HepG2 (cell line): ENCODE measurements around the gene MYL6B. TPM values are rescaled to one million over a fixed set of nuclear protein-coding genes. Genes with fewer than 3 reads are reported as not detected.

Experiments
- EHMT2 ChIP-seq: fragments of 200-600 bp; sonication (generic); IDR thresholded peaks from 2 replicates; pipeline ENCODE4 v1.7.0; 2017; ENCODE audit warnings: antibody characterized with exemption, low read depth, low read length, borderline replicate concordance
- JDP2 ChIP-seq: sonication (generic); formaldehyde crosslinking; IDR thresholded peaks from 2 replicates; pipeline ENCODE4 v1.8.1; 2022; ENCODE audit warnings: missing genetic modification reagents, borderline replicate concordance
- MAFF ChIP-seq: IDR thresholded peaks from 2 replicates; pipeline ENCODE4 v1.6.1; 2011; ENCODE audit warnings: low read depth, low read length, improper control_type of control experiment
- MED13 ChIP-seq: sonication (generic); formaldehyde crosslinking; IDR thresholded peaks from 2 replicates; pipeline ENCODE4 v1.5.0; 2020; ENCODE audit warnings: missing genetic modification reagents
- MIER3 ChIP-seq: IDR thresholded peaks from 2 replicates; pipeline ENCODE4 v1.6.1; 2016; ENCODE audit warnings: missing compliant biosample characterization, borderline replicate concordance
- NFYC ChIP-seq: IDR thresholded peaks from 2 replicates; pipeline ENCODE4 v1.6.1; 2016; ENCODE audit warnings: missing genetic modification reagents, missing compliant biosample characterization
- POGK ChIP-seq: sonication (generic); formaldehyde crosslinking; conservative IDR thresholded peaks from 2 replicates; pipeline ENCODE4 v1.8.0; 2022; ENCODE audit warnings: mild to moderate bottlenecking, moderate library complexity, missing genetic modification reagents
- POGZ ChIP-seq: sonication (generic); formaldehyde crosslinking; IDR thresholded peaks from 2 replicates; pipeline ENCODE4 v1.4.0; 2020; ENCODE audit warnings: mild to moderate bottlenecking, missing genetic modification reagents
- STAG1 ChIP-seq: sonication (generic); formaldehyde crosslinking; IDR thresholded peaks from 2 replicates; pipeline ENCODE4 v1.4.0; 2020; ENCODE audit warnings: missing genetic modification reagents
- TOPORS ChIP-seq: sonication (generic); formaldehyde crosslinking; IDR thresholded peaks from 2 replicates; pipeline ENCODE4 v1.8.0; 2023; ENCODE audit warnings: mild to moderate bottlenecking, missing genetic modification reagents
- ZNF670 ChIP-seq: sonication (generic); formaldehyde crosslinking; IDR thresholded peaks from 2 replicates; pipeline ENCODE4 v1.8.0; 2022; ENCODE audit warnings: mild to moderate bottlenecking, missing genetic modification reagents, borderline replicate concordance
- polyA plus RNA-seq, 8 experiments: library from polyadenylated mRNA; depleted of rRNA in 3 of 8; stranded (reverse) in 7 of 8; unstranded in 1 of 8; fragments of >200 nt; fragmentation: Illumina TruSeq in 4 of 8; extraction: Trizol in 4 of 8; gene quantifications; 2 replicates each; pipeline versions ENCODE4 v1.2.1 to v1.2.3, GENCODE V29; 2011 to 2016; ENCODE audit warnings: low read depth in 4 of 8, missing spikeins in 1 of 8, mixed read lengths in 1 of 8; ENCODE audit not compliant: insufficient read depth in 1 of 8
- total RNA-seq, 5 experiments: library from RNA; depleted of rRNA; stranded (reverse); fragments of >200 nt; fragmentation: Illumina TruSeq; extraction: Trizol; gene quantifications; 2 replicates each; pipeline ENCODE4 v1.2.3, GENCODE V29; 2016; ENCODE audit warnings: low read depth in 1 of 5
- TF ChIP-seq, protein P1 (sequence below): sonication (generic); formaldehyde crosslinking; IDR thresholded peaks from 2 replicates; pipeline ENCODE4 v1.8.1; 2023; ENCODE audit warnings: mild to moderate bottlenecking, missing genetic modification reagents
- TF ChIP-seq, protein P2 (sequence below): sonication (generic); formaldehyde crosslinking; IDR thresholded peaks from 2 replicates; pipeline ENCODE4 v1.9.0; 2021; ENCODE audit warnings: missing genetic modification reagents, borderline replicate concordance
- TF ChIP-seq, protein P3 (sequence below): sonication (generic); formaldehyde crosslinking; IDR thresholded peaks from 2 replicates; pipeline ENCODE4 v1.9.0; 2021; ENCODE audit warnings: missing genetic modification reagents, borderline replicate concordance

The MYL6B gene
- total and polyA plus RNA-seq, 2 of the 13 experiments (the other 11 are each of a cell fraction or from before 2014, with no cell fraction given): 75.7 to 88.7 TPM

GRCh38 chr12:56104109-56104814 lies 48.1 kb upstream of the MYL6B start, which contains the start of gene PA2G4 (continued):
- TF ChIP-seq JDP2 (CRISPR knock-in tag) (peak; percentile 23; the same call in 1 of the 2 replicates), POGK (CRISPR knock-in tag) (peak; percentile 94), ZNF670 (CRISPR knock-in tag) (peak; percentile 76), NFYC (CRISPR knock-in tag) (peak; percentile 69), STAG1 (0 out of 2 replicates have a peak, but pooled peaks have one; percentile 1), POGZ (0 out of 2 replicates have a peak, but pooled peaks have one; percentile 49), MIER3 (CRISPR knock-in tag) (peak; percentile 80; the same call in 1 of the 2 replicates), TOPORS (peak; percentile 80), EHMT2 (no peak), MED13 (CRISPR knock-in tag) (peak; percentile 65), MAFF (no peak)
- TF ChIP-seq, protein P1, sequence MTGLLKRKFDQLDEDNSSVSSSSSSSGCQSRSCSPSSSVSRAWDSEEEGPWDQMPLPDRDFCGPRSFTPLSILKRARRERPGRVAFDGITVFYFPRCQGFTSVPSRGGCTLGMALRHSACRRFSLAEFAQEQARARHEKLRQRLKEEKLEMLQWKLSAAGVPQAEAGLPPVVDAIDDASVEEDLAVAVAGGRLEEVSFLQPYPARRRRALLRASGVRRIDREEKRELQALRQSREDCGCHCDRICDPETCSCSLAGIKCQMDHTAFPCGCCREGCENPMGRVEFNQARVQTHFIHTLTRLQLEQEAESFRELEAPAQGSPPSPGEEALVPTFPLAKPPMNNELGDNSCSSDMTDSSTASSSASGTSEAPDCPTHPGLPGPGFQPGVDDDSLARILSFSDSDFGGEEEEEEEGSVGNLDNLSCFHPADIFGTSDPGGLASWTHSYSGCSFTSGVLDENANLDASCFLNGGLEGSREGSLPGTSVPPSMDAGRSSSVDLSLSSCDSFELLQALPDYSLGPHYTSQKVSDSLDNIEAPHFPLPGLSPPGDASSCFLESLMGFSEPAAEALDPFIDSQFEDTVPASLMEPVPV: peak; percentile 99
- TF ChIP-seq, protein P2, sequence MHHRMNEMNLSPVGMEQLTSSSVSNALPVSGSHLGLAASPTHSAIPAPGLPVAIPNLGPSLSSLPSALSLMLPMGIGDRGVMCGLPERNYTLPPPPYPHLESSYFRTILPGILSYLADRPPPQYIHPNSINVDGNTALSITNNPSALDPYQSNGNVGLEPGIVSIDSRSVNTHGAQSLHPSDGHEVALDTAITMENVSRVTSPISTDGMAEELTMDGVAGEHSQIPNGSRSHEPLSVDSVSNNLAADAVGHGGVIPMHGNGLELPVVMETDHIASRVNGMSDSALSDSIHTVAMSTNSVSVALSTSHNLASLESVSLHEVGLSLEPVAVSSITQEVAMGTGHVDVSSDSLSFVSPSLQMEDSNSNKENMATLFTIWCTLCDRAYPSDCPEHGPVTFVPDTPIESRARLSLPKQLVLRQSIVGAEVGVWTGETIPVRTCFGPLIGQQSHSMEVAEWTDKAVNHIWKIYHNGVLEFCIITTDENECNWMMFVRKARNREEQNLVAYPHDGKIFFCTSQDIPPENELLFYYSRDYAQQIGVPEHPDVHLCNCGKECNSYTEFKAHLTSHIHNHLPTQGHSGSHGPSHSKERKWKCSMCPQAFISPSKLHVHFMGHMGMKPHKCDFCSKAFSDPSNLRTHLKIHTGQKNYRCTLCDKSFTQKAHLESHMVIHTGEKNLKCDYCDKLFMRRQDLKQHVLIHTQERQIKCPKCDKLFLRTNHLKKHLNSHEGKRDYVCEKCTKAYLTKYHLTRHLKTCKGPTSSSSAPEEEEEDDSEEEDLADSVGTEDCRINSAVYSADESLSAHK (CRISPR knock-in tag): 0 out of 2 replicates have a peak, but pooled peaks have one; percentile 16
- TF ChIP-seq, protein P3, sequence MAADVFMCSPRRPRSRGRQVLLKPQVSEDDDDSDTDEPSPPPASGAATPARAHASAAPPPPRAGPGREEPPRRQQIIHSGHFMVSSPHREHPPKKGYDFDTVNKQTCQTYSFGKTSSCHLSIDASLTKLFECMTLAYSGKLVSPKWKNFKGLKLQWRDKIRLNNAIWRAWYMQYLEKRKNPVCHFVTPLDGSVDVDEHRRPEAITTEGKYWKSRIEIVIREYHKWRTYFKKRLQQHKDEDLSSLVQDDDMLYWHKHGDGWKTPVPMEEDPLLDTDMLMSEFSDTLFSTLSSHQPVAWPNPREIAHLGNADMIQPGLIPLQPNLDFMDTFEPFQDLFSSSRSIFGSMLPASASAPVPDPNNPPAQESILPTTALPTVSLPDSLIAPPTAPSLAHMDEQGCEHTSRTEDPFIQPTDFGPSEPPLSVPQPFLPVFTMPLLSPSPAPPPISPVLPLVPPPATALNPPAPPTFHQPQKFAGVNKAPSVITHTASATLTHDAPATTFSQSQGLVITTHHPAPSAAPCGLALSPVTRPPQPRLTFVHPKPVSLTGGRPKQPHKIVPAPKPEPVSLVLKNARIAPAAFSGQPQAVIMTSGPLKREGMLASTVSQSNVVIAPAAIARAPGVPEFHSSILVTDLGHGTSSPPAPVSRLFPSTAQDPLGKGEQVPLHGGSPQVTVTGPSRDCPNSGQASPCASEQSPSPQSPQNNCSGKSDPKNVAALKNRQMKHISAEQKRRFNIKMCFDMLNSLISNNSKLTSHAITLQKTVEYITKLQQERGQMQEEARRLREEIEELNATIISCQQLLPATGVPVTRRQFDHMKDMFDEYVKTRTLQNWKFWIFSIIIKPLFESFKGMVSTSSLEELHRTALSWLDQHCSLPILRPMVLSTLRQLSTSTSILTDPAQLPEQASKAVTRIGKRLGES (CRISPR knock-in tag): no peak
